Stimulated activated CD4-positive, alpha-beta T cell treated with anti-CD3 and anti-CD28 coated beads, Interleukin-2, amount 100 ng/mL, for 4 hours (primary cell): ENCODE measurements around the gene CYP4F8.

Experiments
- DNase-seq: peaks from one replicate; pipeline ENCODE4 v3.0.0-alpha.2; 2020; ENCODE audit warnings: low read depth

CYP4F8 gene

GRCh38 chr19:15616183-15616582 lies 1.2 kb downstream of the CYP4F8 start:
- DNase-seq: no peak

- no peak for DNase-seq
Measured at GRCh38 chr19:15616627-15617270, 1.7 kb downstream of the CYP4F8 start.

- no peak for DNase-seq
Measured at GRCh38 chr19:15618321-15618720, 3.3 kb downstream of the CYP4F8 start.

- DNase-seq: no peak
Measured at GRCh38 chr19:15621801-15622200, 6.8 kb downstream of the CYP4F8 start.

- DNase-seq: no peak
Measured at GRCh38 chr19:15622991-15623390, 8.0 kb downstream of the CYP4F8 start.

- no peak for DNase-seq
Measured at GRCh38 chr19:15623711-15624318, 8.8 kb downstream of the CYP4F8 start.

DNA sequence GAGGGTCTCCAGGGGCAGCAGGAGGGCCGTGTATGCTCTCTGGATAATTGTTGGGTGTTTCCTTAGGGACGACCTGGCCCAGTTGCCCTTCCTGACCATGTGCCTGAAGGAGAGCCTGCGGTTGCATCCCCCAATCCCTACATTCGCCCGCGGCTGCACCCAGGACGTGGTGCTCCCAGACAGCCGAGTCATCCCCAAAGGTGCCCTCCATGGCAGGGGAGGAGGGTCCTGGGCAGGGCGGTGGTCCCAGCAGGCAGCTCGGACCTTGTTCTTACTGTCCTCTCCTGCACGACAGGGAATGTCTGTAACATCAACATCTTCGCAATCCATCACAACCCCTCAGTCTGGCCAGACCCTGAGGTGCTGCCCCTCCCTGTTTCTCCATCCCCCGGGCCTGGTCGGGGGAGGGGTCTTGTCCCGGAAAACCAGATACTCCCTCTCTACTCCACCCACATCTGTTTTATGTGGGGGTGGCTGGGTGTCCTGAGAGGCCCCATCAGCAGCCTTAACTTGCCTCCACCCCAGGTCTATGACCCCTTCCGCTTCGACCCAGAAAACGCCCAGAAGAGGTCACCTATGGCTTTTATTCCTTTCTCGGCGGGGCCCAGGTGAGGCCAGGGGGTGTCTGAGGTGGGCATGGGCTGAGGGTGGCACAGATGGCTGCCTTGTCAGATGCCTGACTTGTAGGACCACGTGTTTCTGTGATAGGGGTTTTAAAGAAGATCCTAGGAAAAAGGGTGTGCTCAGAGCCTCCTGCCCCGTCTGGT lies 13.4 kb downstream of the CYP4F8 start:
- DNase-seq: no peak

DNA sequence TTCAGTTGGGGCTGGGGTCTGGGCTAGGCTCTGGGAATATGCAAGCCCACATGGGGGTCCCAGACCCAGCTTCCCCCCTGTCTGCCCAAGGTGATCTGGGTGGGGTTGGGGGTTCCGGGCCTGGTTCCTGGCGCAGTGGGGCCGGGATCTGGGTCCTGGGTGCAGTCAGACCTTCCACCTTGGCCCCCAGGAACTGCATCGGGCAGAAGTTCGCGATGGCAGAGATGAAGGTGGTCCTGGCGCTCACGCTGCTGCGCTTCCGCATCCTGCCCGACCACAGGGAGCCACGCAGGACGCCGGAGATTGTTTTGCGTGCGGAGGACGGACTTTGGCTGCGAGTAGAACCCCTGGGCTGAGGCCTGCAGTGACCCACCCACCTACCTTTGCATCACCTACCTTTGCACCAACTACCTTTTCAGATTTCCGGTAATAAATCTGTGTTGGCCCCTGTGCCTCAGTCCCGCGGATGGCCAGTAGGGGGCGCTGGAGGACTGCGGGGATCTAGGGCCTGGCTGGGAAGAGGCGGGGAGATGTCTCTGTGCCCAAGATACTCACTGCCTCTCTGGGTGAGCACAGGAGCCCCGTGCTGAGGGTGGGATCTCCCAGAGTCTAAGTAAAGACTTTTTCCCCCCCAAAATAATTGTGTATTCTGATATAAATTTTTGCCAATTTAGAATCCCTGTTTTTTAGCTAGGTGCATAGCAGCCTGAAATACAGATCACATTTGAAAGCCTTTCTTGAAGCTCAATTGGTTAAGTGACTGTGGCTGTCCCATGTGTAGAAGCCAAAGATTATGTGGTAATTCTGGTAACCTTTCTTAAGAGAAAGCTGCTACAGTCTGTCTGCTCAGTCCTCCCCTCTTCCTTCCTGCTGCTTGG lies 14.2 kb downstream of the CYP4F8 start:
- peak; percentile 76 for DNase-seq

DNA sequence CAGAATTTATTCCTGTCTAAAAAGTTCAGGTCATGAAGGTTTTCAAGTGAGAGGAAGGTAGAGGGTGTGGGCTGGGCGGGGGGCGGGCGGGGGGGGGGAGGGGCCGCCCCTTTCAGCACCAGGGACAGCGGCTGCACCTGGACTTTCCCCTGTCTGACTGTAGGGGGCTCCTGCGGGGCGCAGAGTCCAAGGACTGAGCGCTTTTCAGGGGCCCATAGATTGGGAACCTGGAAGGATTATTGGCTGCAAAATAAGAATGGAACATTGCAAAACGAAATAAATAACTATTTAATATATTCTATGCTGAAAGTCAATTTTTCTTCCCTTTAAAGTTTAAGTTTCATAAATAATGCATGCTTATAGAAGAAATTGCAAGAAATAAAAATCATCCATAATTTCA lies 16.8 kb downstream of the CYP4F8 start:
- DNase-seq: no peak

- DNase-seq: no peak
Measured at GRCh38 chr19:15633082-15633835, 18.2 kb downstream of the CYP4F8 start.

GRCh38 chr19:15634105-15634504 lies 19.1 kb downstream of the CYP4F8 start:
- DNase-seq: no peak

DNA sequence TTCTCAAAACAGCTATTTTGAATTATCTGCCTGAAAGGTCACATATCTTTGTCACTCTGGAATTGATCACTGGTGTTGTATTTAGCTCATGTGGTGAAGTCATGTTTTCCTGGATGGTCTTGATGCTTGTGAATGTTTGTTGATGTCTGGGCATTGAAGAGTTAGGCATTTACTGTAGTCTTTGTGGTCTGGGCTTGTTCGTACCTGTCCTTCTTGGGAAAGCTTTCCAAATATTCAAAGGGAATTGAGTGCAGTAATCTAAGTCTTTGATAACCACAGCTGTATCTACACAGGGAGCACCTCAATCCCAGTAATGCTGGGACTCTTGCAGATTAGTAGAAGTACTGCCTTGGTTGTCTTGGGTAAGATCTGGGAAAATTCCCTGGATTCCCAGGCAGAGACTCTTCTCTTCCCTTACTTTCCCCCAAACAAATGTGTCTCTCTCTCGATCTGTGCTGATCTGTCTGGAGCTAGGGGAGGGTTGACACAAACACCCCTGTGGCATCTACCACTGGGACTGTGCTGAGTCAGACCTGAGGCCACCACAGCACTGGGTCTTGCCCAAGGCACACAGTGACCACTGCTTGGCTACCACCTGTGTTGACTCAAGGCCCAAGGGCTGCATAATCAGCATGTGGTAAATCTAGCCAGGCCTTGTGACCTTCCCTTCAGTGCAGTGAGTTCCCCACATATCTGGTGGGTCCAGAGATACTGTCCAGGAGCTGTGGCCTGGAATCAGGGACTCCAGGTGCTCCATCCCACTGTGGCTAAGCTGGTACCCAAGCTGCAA lies 20.2 kb downstream of the CYP4F8 start:
- no peak for DNase-seq

- DNase-seq: no peak
Measured at GRCh38 chr19:15636026-15636425, 21.0 kb downstream of the CYP4F8 start.

- no peak for DNase-seq
Measured at GRCh38 chr19:15639596-15639995, 24.6 kb downstream of the CYP4F8 start.

GRCh38 chr19:15640294-15640903 lies 25.4 kb downstream of the CYP4F8 start, which contains the start of gene CYP4F3:
TSS of gene CYP4F3 (plus strand) at chr19:15640897. CDS start at chr19:15641416, 519 bp downstream.
- DNase-seq: no peak

GRCh38 chr19:15640904-15641597 lies 26.0 kb downstream of the CYP4F8 start:
- DNase-seq: no peak

GRCh38 chr19:15641901-15642491 lies 27.0 kb downstream of the CYP4F8 start:
- no peak for DNase-seq

DNA sequence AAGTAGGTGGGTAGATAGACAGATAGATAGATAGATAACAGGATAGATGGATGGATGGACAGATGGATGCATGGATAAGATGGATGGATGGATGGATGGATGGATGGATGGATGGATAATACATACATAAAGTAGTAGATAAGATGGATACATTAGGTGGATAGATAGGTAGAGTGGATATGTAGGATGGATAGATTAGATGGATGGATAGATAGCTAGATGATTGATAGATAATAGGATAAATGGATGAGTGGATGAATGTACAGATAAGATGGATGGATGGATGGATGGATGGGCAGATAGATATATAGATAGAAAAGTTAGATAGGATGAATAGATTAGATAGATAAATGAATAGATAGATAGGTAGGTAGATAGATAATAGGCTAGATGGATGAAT lies 27.8 kb downstream of the CYP4F8 start:
- no peak for DNase-seq

DNA sequence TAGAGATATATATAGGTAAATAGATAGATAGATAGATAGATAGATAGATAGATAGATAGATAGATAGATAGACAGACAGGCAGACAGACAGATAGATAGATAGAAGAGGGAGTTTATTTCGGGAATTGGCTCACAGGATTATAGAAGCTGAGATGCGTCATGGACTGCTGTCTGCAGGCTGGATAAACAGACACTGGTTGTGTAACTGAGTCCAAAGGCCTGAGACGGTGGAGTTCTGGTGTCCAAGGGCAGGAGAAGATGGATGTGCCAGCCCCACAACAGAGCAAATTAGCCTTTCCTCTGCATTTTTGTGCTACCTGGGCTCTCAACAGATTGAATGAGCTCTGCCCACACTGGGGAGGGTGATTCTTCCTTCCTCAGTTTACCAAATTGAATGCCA lies 28.4 kb downstream of the CYP4F8 start:
- DNase-seq: no peak
